D341Med (cell line): ENCODE results near the gene RAD54L.
"Not testable (repeated sequence)": the region's sequence is repeated elsewhere in the genome, so short reads cannot be mapped to it uniquely, and the experiment has no call there.

ENCODE experiments used
- DNase-seq: peaks from one replicate; pipeline ENCODE4 v3.0.0; 2012; ENCODE audit warnings: low spot score

The RAD54L gene

GRCh38 chr1:46241733-46242132 is 5.8 kb upstream of the RAD54L start:
- not testable (repeated sequence) for DNase-seq

DNA sequence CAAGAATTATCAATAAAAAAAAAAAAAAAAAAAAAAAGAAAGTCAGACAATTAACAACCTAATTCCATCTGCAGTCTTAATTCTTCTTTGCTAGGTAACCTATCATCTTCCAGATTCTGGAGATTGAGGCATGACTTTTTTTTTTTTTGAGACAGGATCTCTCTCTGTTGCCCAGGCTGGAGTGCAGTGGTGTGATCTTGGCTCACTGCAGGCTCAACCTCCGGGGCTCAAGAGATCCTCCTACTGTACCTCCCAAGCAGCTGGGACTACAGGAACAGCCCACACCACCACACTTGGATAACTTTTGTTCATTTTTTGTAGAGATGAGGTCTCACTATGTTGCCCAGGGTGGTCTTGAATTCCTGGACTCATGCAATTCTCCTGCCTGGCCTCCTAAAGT is 4.6 kb upstream of the RAD54L start:
- DNase-seq = no peak

- DNase-seq = not testable (repeated sequence)
Measured at GRCh38 chr1:46243831-46244230, 3.7 kb upstream of the RAD54L start.

DNA sequence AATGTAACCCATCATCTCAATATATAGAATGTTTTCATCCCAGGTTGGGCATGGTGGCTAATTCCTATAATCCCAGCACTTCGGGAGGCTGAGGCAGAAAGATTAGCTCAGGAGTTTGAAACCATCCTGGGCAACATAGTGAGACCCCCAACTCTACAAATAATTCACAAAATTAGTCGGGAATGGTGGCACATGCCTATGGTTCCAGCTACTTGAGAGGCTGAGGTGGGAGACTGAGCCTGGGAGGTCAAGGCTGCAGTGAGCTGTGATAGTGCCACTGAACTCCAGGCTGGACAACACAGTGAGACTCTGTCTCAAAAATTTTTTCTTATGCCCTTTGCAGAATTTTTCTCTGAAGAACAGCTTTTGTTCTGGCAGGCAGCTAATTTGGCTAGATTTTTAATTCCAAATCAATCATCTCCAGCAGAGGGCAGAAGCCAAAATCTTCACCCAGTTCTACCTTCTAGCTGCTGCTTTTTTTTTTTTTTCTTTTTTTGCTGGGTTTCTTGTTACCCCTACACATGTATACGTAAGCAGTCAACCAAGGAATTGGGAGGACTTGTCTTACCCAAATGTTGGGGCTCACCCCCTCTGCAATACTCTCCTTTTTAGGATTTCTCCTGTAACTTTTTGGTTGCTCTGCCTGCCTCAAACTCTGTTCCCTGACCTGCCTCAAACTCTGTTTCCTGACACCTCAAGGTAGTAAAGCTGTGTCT is 2.7 kb upstream of the RAD54L start:
- peak; percentile 45 for DNase-seq

DNA sequence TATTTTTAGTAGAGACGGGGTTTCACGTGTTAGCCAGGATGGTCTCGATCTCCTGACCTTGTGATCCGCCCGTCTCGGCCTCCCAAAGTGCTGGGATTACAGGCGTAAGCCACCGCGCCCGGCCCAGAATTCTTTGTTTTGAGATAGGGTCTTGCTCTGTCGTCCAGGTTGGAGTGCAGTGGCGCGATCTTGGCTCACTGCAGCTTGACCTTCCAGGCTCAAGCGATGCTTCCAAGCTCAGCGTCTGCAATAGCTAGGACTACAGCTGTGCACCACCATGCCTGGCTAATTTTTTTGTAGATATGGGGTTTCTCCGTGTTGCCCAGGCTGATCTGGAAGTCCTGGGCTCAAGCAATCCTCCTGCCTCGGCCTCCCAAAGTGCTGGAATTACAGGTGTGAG is 1.4 kb upstream of the RAD54L start:
- DNase-seq = not testable (repeated sequence)

- peak; percentile 56 for DNase-seq
Measured at GRCh38 chr1:46246548-46247435, 771 bp upstream of the RAD54L start.

DNA sequence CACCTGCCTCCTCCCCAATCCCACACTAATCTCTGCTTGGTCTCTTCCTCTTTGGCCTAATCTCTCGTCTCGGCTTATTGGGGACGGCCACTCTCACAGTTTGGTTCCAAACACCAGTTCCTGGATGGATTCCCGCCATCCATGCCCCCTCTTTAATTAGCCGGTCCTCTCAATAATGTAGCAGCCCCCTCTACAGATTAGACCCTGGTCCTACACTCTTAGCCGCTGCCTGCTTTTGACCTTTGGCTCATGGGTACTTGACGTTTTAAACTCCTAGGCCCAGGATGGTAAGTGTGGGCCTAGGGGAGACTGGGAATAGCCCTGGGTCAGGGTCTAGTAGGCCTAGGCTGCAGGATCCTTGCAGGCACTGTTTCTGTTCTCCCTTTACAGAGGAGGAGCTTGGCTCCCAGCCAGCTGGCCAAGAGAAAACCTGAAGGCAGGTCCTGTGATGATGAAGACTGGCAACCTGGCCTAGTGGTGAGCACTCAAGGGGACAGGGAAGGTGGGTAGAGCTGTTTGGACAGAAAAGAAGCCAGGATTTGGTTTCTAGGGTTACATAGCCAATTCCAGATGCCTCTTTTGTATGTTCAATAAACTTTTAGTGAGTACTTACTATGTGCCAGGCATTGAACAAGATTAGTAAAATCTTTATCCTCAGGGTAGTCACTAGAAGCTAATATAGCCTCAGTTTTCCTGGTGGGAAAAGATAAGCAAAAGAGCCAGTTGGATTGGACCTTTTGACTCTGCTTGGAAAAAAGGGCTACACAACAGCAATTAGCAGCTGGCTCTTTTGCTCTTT is 758 bp downstream of the RAD54L start:
- no peak for DNase-seq

- DNase-seq = no peak
Measured at GRCh38 chr1:46254668-46255067, 7.1 kb downstream of the RAD54L start.

GRCh38 chr1:46256523-46256922 is 9.0 kb downstream of the RAD54L start:
- DNase-seq = no peak

- DNase-seq = no peak
Measured at GRCh38 chr1:46262508-46262907, 14.9 kb downstream of the RAD54L start.

DNA sequence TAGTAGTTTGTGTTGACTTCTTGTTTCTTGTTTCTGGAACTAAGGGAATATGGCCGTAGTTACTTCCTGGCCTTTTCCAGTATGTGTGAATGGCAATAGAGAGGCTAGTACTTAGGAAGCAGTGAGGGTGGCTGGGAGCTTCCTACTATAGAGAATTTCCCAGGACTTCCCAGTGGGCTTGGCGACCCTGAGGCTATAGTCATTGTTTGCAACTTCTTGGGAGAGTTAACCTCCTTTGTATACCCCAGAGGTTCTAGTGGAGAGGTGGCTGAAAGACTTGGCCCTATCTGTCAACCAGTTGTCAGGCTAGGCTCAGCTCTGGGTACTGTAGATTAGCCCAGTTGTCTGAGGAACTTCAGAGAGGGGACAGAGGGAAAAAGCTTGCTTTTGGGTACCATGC is 15.6 kb downstream of the RAD54L start:
- DNase-seq = no peak

DNA sequence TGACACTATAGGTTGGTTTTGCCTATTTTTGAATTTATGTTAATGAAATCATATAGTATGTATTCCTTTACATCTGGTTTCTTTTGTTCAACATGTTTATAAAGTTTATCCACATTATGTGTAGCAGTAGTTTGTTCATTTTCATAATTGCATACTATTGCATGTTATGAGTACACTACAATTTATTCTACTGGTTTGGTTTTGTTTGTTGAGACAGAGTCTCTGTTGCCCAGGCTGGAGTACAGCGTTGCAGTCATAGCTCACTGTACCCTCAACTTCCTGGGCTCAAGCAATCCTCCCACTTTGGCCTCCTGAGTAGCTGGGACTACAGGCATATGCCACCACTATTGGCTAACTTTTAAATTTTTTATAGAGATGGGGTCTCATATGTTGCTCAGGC is 21.0 kb downstream of the RAD54L start:
- DNase-seq = no peak

DNA sequence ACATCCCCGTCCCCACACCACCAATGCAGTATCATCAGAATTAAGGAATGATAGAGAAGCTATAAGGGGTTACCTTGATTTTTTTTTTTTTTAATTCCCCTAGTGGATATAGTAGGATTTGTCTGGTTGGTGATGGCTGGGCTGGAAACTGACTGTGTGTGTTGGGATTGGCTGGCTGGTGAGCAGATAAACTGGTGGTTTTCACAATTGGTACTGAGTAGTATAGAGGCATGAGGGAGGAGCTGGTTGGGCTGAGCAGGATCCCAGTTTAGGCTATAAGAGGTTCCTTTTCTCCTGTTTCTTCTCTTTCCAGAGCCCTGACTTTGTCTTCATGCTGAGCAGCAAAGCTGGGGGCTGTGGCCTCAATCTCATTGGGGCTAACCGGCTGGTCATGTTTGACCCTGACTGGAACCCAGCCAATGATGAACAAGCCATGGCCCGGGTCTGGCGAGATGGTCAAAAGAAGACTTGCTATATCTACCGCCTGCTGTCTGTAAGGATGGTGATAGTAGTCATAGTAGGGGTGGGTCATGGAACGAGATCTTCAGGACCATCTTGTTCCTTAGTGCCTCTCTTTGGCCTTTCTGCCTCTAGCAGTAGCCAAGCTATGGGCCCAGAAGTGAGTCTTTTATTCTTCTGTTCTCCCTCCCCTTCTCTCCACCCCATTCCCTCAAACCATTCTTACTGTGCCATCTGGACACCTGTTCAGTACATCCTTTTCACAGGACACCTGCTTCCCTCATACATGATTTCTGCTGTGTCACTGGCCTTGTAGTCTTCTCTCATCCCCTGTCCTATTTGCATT is 26.9 kb downstream of the RAD54L start:
- no peak for DNase-seq

- no peak for DNase-seq
Measured at GRCh38 chr1:46275030-46275337, 27.4 kb downstream of the RAD54L start.

GRCh38 chr1:46277658-46278373 is 30.3 kb downstream of the RAD54L start:
- DNase-seq = no peak

DNA sequence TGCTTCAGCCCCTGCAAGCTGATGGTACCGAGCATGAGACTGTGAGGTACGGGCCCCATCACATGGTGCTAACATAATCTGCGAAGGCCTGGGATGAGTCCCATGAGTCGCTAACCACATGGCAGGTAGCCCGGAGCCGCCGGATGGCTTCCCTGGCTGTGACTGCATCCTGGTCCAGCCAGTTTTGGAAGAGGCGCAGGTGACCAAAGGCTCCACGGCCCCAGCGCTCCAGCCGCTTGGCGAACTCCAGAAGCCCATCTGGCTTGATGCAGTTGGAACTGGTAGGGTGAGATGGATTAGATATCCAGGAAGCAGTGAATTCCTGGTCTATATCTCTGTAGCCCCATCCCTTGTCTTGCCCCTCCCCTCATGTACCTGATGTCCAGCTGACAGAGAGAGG is 31.2 kb downstream of the RAD54L start:
- no peak for DNase-seq

GRCh38 chr1:46280092-46280491 is 32.5 kb downstream of the RAD54L start:
- DNase-seq = no peak

- DNase-seq = no peak
Measured at GRCh38 chr1:46281021-46281420, 33.5 kb downstream of the RAD54L start.

DNA sequence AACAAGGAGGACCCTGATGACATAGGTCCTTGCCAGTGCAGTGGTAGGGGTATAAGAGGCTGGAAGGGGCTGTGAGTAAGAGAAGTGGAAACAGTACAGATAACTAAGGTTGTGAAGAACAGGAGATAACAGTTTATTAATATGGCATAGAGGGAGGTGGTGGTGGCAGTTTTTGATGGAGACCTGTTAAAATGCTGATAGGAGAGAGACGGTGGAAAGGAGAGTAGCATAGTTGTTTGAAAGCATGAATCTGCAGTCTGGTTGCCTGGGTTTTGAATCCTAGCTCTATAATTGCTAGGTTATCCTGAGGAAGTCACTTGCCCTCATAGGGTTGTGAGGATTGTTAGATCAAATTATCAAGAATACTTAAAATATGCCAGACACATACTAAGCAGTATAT is 36.5 kb downstream of the RAD54L start:
- no peak for DNase-seq

DNA sequence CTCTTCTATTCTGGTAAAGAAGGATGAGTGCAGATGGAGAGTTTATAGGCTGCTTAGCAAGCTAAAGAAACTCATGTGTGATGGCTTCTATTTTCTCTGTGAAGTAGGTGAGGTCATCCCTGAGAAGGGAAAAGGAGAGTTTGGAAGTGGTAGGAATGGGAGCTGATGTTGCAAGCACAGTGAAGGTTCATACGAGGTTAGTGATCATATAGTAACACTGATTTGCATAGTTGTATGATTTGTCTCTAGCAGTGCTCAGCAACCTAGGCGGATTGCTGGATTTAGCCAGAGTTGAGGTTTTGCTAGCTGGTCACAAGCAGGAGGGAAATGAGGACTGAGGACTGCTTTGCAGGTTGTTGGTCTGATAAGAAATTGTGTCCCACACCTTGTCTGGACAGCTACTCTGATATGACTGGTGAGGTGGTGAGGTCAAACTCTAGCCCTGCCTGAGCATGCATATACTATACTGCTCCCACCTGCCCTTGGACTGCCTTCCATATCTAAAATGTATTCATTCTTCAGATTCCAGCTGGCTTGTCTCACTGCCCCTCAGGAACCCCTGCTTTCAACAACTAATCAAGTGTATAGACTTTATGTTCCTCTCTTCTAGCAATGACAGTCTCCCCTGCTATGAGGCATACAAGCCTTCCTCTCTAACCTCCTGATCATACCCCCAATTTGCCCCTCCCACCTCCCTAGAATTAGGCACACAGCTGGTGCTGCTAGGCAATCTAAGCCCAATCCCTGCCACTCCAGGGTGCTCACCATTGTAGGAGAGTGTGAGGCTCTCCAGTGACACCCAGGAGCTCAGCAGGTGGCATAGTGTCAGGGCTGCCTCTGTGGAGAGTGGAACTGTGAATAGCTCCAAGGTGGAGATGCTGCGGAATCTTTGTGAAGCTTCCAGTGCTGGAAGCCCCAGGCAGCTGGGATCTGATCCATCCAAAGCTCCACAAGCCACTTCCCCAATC is 37.3 kb downstream of the RAD54L start:
- DNase-seq = no peak
